Activated CD8-positive, alpha-beta T cell treated with anti-CD3 and anti-CD28 coated beads for 36 hours (primary cell): ENCODE measurements around the gene SLC22A4. TPM values are rescaled to one million over a fixed set of nuclear protein-coding genes. Genes with fewer than 3 reads are reported as not detected.

Experiments used
- ATAC-seq: fragments of 200-7000 bp; cut with Tn5 transposase; one replicate; pipeline ENCODE4 v1.10.0; 2021; ENCODE audit warnings: mild to moderate bottlenecking, moderate library complexity
- CTCF ChIA-PET: fragments of 350-600 bp; sonication (Branson Sonifier 250); formaldehyde crosslinking; loops from one replicate; lab custom pipeline; 2021; ENCODE audit warnings: antibody characterized with exemption; lab: Charles Lee
- POLR2A ChIA-PET: fragments of 350-600 bp; sonication (Branson Sonifier 250); formaldehyde crosslinking; loops from one replicate; lab custom pipeline; 2021; ENCODE audit warnings: antibody characterized with exemption; lab: Charles Lee
- DNase-seq: peaks from one replicate; pipeline ENCODE4 v3.0.0-alpha.2; 2020
- H3K27ac Mint-ChIP-seq: one replicate; pipeline ENCODE4 v1.8.0; 2021; ENCODE audit warnings: mild to moderate bottlenecking, mixed read lengths
- H3K27me3 Mint-ChIP-seq: one replicate; pipeline ENCODE4 v1.8.0; 2021; ENCODE audit warnings: mixed read lengths
- H3K36me3 Mint-ChIP-seq: one replicate; pipeline ENCODE4 v1.8.0; 2021; ENCODE audit warnings: low read depth, mixed read lengths
- H3K4me1 Mint-ChIP-seq: one replicate; pipeline ENCODE4 v1.8.0; 2021; ENCODE audit warnings: low read depth, mixed read lengths
- H3K4me3 Mint-ChIP-seq: one replicate; pipeline ENCODE4 v1.8.0; 2021; ENCODE audit warnings: mild to moderate bottlenecking, moderate library complexity, mixed read lengths
- H3K9me3 Mint-ChIP-seq: one replicate; pipeline ENCODE4 v1.8.0; 2021; ENCODE audit warnings: mixed read lengths
- intact Hi-C: fragments of 100-400 bp; cut with micrococcal nuclease; formaldehyde crosslinking; loops from one replicate; pipeline ENCODE4 v1.10.0; 2022
- total RNA-seq, 2 experiments: library from RNA; stranded (reverse); gene quantifications; one replicate each; pipeline ENCODE4 v1.2.3, GENCODE V29; 2021
- TF ChIP-seq, protein P1 (sequence below): fragments of 200-600 bp; IDR thresholded peaks from one replicate; pipeline ENCODE4 v1.8.0; 2022; ENCODE audit warnings: antibody characterized with exemption, mild to moderate bottlenecking

SLC22A4 gene
- total RNA-seq, 2 experiments from 2014 or later, result 0.74 to 0.88 TPM

DNA sequence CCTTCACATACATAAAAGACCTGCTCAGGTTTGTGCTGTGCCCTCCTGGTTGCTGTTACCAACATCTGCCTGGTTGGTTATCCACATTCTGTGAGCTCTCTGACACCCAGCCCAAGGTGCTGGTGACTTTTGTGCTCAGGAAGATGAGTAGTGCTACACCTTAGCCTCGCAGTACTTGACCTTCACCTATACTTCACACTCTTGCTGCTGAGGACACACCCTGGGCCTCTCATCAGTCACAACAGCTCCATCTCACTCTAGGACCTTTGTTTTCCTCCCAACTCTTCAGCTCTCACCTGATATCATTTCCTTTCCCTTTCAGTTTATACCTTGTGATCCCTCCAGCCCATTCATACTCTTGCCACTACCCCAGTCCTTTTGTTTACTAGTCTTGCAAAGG is 64.6 kb downstream of the SLC22A4 start:
- ATAC-seq (no peak), DNase-seq (no peak)
- Mint-ChIP-seq H3K9me3 (no peaks in the 10 kb centered on the region), H3K4me1 (no peaks in the 10 kb centered on the region), H3K36me3 (peaks cover 6% of the 10 kb centered on the region), H3K27ac (no peak overlapping the region), H3K27me3 (no peaks in the 10 kb centered on the region), H3K4me3 (no peak overlapping the region)
- intact Hi-C loops, result no loop called here
- ChIA-PET POLR2A (interaction anchor here (0.9 kb wide), 1 partner anchor 10 kb away, joined by 4 read pairs; the partner anchor contains the start of gene SLC22A5), CTCF (interaction anchor here (1.0 kb wide), 1 partner anchor 296 kb away, joined by 3 read pairs; no protein-coding TSS in a partner anchor)
- TF ChIP-seq, protein P1, sequence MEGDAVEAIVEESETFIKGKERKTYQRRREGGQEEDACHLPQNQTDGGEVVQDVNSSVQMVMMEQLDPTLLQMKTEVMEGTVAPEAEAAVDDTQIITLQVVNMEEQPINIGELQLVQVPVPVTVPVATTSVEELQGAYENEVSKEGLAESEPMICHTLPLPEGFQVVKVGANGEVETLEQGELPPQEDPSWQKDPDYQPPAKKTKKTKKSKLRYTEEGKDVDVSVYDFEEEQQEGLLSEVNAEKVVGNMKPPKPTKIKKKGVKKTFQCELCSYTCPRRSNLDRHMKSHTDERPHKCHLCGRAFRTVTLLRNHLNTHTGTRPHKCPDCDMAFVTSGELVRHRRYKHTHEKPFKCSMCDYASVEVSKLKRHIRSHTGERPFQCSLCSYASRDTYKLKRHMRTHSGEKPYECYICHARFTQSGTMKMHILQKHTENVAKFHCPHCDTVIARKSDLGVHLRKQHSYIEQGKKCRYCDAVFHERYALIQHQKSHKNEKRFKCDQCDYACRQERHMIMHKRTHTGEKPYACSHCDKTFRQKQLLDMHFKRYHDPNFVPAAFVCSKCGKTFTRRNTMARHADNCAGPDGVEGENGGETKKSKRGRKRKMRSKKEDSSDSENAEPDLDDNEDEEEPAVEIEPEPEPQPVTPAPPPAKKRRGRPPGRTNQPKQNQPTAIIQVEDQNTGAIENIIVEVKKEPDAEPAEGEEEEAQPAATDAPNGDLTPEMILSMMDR, result no peak

DNA sequence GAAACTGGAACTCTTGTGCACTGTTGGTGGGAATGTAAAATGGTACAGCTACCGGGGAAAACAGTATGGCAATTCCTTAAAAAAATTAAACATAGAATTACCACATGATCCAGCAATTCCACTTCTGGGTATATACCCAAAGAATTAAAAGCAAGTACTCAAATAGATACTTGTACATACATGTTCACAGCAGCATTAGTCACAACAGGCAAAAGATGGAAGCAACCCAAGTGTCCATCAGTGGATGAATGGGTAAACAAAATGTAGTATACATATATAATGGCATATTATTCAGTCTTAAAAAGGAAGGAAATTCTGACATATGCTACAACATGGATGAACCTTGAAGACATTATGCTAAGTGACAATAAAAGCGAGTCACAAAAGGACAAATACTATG is 67.9 kb downstream of the SLC22A4 start:
- TF ChIP-seq, protein P1, result no peak
- peaks cover 6% of the 10 kb centered on the region for H3K36me3 Mint-ChIP-seq
- H3K27me3 Mint-ChIP-seq, result no peaks in the 10 kb centered on the region
- POLR2A ChIA-PET, result interaction anchor here (0.5 to 1.0 kb wide), 2 partner anchors 28 to 550 kb away, joined by 3 read pairs; no protein-coding TSS in a partner anchor
- H3K9me3 Mint-ChIP-seq, result no peaks in the 10 kb centered on the region
- intact Hi-C loops, result no loop called here
- CTCF ChIA-PET, result interaction anchor here (1.3 kb wide), 1 partner anchor 8 kb away, joined by 3 read pairs; the partner anchor contains the start of gene SLC22A5
- DNase-seq, result no peak
- no peaks in the 10 kb centered on the region for H3K4me1 Mint-ChIP-seq
- H3K27ac Mint-ChIP-seq, result no peak overlapping the region
- H3K4me3 Mint-ChIP-seq, result no peak overlapping the region
- no peak for ATAC-seq

DNA sequence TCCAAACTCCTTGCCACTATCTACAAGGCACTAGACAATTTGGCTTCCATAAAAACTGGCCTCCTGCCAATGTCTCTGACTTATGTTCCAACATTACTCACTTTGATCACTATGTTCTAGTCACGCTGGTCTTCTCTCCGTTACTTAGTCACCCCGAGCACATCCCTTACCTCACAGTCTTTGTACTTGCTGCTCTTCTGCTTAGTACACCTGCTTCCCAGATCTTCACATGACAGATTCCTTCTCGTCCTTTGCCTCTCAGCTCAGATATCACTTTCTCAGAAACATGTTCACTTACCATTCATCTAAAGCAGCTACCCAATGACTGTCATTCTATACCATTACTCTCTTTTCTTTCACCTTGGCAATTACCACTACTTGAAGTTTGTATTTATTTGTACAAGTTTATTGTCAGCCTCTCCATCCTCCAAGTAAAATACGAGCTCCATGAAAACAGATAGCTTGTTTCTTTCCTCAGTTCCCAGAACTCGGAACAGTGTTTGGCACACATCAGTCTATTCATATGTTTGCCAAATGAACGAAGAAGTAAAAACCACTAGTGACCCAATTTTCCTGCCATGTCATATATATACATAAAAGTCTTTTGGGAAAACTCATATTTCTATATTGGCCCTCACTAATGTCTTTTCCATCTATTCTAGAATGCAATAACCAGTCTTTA is 69.4 kb downstream of the SLC22A4 start:
- H3K27me3 Mint-ChIP-seq, result no peaks in the 10 kb centered on the region
- peaks cover 6% of the 10 kb centered on the region for H3K36me3 Mint-ChIP-seq
- ATAC-seq, result no peak
- intact Hi-C loops, result no loop called here
- ChIA-PET CTCF (interaction anchor here (0.8 to 0.9 kb wide), 2 partner anchors 15 to 92 kb away, joined by 3 read pairs; no protein-coding TSS in a partner anchor), POLR2A (no interaction called here)
- TF ChIP-seq, protein P1, result no peak
- no peak overlapping the region for H3K27ac Mint-ChIP-seq
- peaks cover 2% of the 10 kb centered on the region for H3K4me1 Mint-ChIP-seq
- no peak for DNase-seq
- H3K9me3 Mint-ChIP-seq, result no peaks in the 10 kb centered on the region
- H3K4me3 Mint-ChIP-seq, result no peak overlapping the region

DNA sequence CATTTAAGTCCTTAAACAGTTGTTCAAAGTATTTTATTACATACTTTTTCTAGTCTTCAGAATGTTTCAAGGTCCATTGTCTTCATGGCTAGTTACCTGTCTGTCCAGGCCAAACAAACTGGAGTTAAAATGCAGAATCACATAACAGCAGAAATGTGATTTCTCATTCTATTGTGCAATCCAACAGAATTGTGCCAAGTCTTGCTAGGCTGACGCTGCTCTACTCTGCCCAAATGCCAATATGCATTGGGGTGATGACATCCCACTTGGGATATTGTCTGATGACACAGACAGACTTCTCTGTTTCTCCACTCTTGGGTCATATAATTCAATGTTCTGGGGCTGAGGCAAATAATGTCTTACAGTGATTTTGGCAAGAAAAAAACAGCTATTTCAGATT is 70.1 kb downstream of the SLC22A4 start:
- peaks cover 5% of the 10 kb centered on the region for H3K4me1 Mint-ChIP-seq
- TF ChIP-seq, protein P1, result no peak
- peaks cover 6% of the 10 kb centered on the region for H3K36me3 Mint-ChIP-seq
- ATAC-seq, result no peak
- H3K27ac Mint-ChIP-seq, result no peak overlapping the region
- no peak overlapping the region for H3K4me3 Mint-ChIP-seq
- no peaks in the 10 kb centered on the region for H3K9me3 Mint-ChIP-seq
- no peak for DNase-seq
- ChIA-PET POLR2A (no interaction called here), CTCF (no interaction called here)
- intact Hi-C loops, result no loop called here
- no peaks in the 10 kb centered on the region for H3K27me3 Mint-ChIP-seq

DNA sequence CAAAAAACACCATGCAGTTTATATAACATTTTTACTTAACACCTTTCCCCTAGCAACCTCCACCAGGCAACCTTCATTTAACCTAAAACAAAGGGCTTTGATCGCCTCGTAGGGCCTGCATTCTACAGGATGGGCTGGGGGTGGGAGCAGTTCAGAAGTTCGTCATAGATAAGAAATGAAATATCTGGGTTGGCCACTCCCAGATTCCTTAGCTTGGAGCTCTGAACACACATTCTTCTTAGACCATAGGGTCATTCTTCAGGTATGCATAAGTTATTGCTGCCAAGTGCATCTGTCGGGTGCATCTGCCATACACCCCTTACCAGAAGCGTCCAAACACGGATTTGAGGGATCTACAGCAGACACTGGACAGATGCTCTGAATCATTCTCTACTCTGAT is 71.0 kb downstream of the SLC22A4 start:
- H3K9me3 Mint-ChIP-seq, result no peaks in the 10 kb centered on the region
- H3K4me3 Mint-ChIP-seq, result no peak overlapping the region
- ATAC-seq (no peak), DNase-seq (no peak)
- peaks cover 5% of the 10 kb centered on the region for H3K4me1 Mint-ChIP-seq
- ChIA-PET POLR2A (interaction anchor here (1.7 kb wide), 1 partner anchor 114 kb away, joined by 4 read pairs; no protein-coding TSS in a partner anchor), CTCF (interaction anchor here (2.1 kb wide), 1 partner anchor 302 kb away, joined by 5 read pairs; no protein-coding TSS in a partner anchor)
- H3K27me3 Mint-ChIP-seq, result no peaks in the 10 kb centered on the region
- intact Hi-C loops, result no loop called here
- H3K36me3 Mint-ChIP-seq, result peaks cover 6% of the 10 kb centered on the region
- TF ChIP-seq, protein P1, result no peak
- no peak overlapping the region for H3K27ac Mint-ChIP-seq
